OCI-LY3 (cell line): Measurements from ENCODE around the gene ARHGAP6.

ENCODE experiments used
- H2AFZ ChIP-seq: fragments of 200-600, 300-600 bp; shearing (Covaris generic); 2 replicates; pipeline ENCODE4 v1.6.0; 2014; ENCODE audit warnings: antibody characterized with exemption, low read depth, low read length
- H3K27ac ChIP-seq: fragments of 200-600, 300-600 bp; sonication (generic); 2 replicates; pipeline ENCODE4 v1.5.1; 2014; ENCODE audit warnings: mild to moderate bottlenecking, low read length, moderate library complexity, mixed read lengths
- H3K27me3 ChIP-seq: fragments of 200-600, 300-600 bp; sonication (generic); 2 replicates; pipeline ENCODE4 v1.6.1; 2014; ENCODE audit warnings: low read depth, low read length, mixed read lengths
- H3K36me3 ChIP-seq: fragments of 200-600, 300-600 bp; sonication (generic); replicated peaks from 2 replicates; pipeline ENCODE3; 2014; ENCODE audit warnings: low read depth, low read length, mixed read lengths
- H3K4me1 ChIP-seq: fragments of 300-600, 200-600 bp; sonication (generic); 2 replicates; pipeline ENCODE4 v1.6.1; 2014; ENCODE audit warnings: low read length, mixed read lengths
- H3K4me2 ChIP-seq: fragments of 200-600, 300-600 bp; sonication (generic); 2 replicates; pipeline ENCODE4 v1.6.1; 2014; ENCODE audit warnings: low read length, mixed read lengths
- H3K4me3 ChIP-seq: fragments of 300-600, 200-600 bp; sonication (generic); 2 replicates; pipeline ENCODE4 v1.5.1; 2014; ENCODE audit warnings: antibody characterized with exemption, mild to moderate bottlenecking, low read length, moderate library complexity
- H3K79me2 ChIP-seq: fragments of 300-600, 200-600 bp; shearing (Covaris generic); 2 replicates; pipeline ENCODE4 v1.6.1; 2014; ENCODE audit warnings: mild to moderate bottlenecking, low read length, mixed read lengths
- H3K9ac ChIP-seq: fragments of 300-600, 200-600 bp; shearing (Covaris generic); 2 replicates; pipeline ENCODE4 v1.6.0; 2014; ENCODE audit warnings: mild to moderate bottlenecking, low read length, moderate library complexity
- H3K9me3 ChIP-seq: fragments of 200-600, 300-600 bp; shearing (Covaris generic); 2 replicates; pipeline ENCODE4 v1.6.1; 2014; ENCODE audit warnings: low read length, mixed read lengths; ENCODE audit not compliant: insufficient read depth
- H4K20me1 ChIP-seq: fragments of 200-600, 300-600 bp; sonication (generic); 2 replicates; pipeline ENCODE4 v1.6.1; 2016; ENCODE audit warnings: low read length, mixed read lengths; ENCODE audit not compliant: insufficient read depth
- EZH2phosphoT487 ChIP-seq: fragments of 200-600 bp; shearing (Covaris generic); IDR thresholded peaks from 2 replicates; pipeline ENCODE4 v1.6.1; 2018; ENCODE audit warnings: antibody characterized with exemption, mixed run types, low read depth
- TF ChIP-seq, protein P1 (sequence below): fragments of 200-600, 300-600 bp; sonication (generic); IDR thresholded peaks from 2 replicates; pipeline ENCODE4 v1.5.1; 2014; ENCODE audit warnings: antibody characterized with exemption, low read length, low read depth

Gene ARHGAP6

DNA sequence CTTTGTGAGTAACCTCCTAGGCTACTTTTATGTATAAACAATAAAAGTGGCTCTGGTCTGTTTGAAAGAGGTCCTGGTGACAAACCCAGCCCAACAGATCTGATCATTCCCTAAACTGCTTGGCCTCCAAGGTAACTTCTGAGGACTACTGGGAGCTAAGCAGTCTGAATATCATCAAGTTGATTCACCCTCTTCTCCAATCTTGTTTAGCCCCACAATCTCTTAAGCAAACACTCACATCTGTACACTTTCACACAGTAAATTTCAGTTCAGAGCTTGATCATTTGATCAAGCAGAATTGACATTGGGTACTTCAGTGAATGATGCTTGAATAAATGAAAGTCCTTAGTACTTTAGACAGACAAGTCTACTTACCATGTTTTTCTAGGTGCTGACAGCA is 479.9 kb downstream of the ARHGAP6 start:
- H3K79me2 ChIP-seq = no peaks in the 10 kb centered on the region
- H3K27ac ChIP-seq = no peak overlapping the region
- no peaks in the 10 kb centered on the region for H4K20me1 ChIP-seq
- no peak overlapping the region for H2AFZ ChIP-seq
- TF ChIP-seq, protein P1, sequence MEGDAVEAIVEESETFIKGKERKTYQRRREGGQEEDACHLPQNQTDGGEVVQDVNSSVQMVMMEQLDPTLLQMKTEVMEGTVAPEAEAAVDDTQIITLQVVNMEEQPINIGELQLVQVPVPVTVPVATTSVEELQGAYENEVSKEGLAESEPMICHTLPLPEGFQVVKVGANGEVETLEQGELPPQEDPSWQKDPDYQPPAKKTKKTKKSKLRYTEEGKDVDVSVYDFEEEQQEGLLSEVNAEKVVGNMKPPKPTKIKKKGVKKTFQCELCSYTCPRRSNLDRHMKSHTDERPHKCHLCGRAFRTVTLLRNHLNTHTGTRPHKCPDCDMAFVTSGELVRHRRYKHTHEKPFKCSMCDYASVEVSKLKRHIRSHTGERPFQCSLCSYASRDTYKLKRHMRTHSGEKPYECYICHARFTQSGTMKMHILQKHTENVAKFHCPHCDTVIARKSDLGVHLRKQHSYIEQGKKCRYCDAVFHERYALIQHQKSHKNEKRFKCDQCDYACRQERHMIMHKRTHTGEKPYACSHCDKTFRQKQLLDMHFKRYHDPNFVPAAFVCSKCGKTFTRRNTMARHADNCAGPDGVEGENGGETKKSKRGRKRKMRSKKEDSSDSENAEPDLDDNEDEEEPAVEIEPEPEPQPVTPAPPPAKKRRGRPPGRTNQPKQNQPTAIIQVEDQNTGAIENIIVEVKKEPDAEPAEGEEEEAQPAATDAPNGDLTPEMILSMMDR = no peak
- TF ChIP-seq EZH2phosphoT487 = no peak
- no peaks in the 10 kb centered on the region for H3K9me3 ChIP-seq
- H3K27me3 ChIP-seq = no peaks in the 10 kb centered on the region
- H3K9ac ChIP-seq = no peak overlapping the region
- no peaks in the 10 kb centered on the region for H3K36me3 ChIP-seq
- no peaks in the 10 kb centered on the region for H3K4me1 ChIP-seq
- H3K4me3 ChIP-seq = no peak overlapping the region
- no peak overlapping the region for H3K4me2 ChIP-seq

DNA sequence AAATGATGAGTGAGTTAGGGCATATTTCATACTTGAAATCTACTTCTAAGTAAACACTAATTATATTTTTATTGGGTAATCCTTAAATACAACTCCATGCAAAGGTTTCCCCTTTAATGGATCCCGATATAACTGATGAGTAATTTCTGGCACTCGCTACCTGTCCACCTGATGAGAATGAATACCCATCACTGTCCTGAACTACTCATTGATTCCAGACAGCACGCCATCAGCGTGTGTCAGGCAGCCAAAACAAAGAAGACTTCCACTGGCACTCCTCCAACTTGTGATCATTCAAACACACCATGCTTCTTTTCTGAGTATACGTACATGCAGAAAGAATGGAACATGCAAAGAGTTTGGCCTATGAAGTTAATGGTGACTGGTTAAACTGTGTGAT is 485.1 kb downstream of the ARHGAP6 start:
- no peak overlapping the region for H3K4me2 ChIP-seq

DNA sequence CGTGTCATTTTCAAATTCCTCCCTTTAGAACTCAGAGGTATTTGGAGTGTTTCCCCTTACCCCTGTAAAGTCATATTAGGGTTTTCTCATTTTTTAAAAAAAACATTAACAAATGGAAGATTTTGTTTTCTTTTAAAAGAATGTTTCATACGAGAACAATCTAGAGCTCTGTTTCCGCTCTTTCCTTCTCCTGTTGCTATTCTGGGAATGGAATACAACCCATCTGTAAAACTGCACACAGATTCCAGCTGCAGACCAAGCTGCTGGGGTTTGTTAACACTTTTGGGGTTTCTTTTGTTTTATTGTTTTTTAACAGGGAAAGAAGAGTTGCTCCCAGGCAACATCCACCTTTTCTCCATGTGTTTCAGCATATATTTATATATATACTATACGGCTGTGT is 493.3 kb downstream of the ARHGAP6 start:
- Histone ChIP-seq H3K27ac (no peak overlapping the region), H4K20me1 (no peaks in the 10 kb centered on the region), H3K9me3 (no peaks in the 10 kb centered on the region), H3K27me3 (no peaks in the 10 kb centered on the region), H3K9ac (no peak overlapping the region), H3K4me2 (no peak overlapping the region), H3K79me2 (no peaks in the 10 kb centered on the region), H3K4me1 (no peaks in the 10 kb centered on the region), H3K36me3 (no peaks in the 10 kb centered on the region), H2AFZ (no peak overlapping the region), H3K4me3 (no peak overlapping the region)
- TF ChIP-seq, protein P1 = no peak
- TF ChIP-seq EZH2phosphoT487 = no peak

More for the DNA sequence above, 485.1 kb downstream of the ARHGAP6 start:
- H2AFZ ChIP-seq = no peak overlapping the region
- TF ChIP-seq, protein P1 = no peak
- no peak for TF ChIP-seq EZH2phosphoT487
- H4K20me1 ChIP-seq = no peaks in the 10 kb centered on the region
- H3K4me1 ChIP-seq = no peaks in the 10 kb centered on the region
- H3K36me3 ChIP-seq = no peaks in the 10 kb centered on the region
- no peaks in the 10 kb centered on the region for H3K27me3 ChIP-seq
- H3K79me2 ChIP-seq = no peaks in the 10 kb centered on the region
- no peak overlapping the region for H3K9ac ChIP-seq
- H3K27ac ChIP-seq = no peak overlapping the region
- no peaks in the 10 kb centered on the region for H3K9me3 ChIP-seq
- H3K4me3 ChIP-seq = no peak overlapping the region

DNA sequence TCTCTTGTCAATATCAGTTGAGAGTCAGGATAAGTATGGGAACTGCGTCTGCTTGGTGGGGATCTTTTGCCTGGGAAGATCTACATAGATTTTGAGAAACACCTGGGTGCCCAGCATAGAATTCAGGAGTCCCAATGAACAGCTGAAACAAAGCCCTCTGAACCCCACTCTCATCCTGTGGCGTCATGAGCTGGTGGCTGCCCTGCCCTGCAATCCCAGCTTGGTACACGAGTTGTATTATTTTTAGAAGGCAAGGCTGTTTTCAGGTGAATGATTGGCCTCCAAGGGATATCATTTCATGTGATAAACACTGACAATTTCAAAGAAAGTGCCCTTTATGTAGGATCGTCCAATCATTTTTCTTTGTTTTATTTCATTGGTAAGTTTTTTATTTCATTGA is 493.8 kb downstream of the ARHGAP6 start:
- Histone ChIP-seq H3K4me2 (no peak overlapping the region), H3K27ac (no peak overlapping the region), H3K27me3 (no peaks in the 10 kb centered on the region), H4K20me1 (no peaks in the 10 kb centered on the region), H3K36me3 (no peaks in the 10 kb centered on the region), H3K4me1 (no peaks in the 10 kb centered on the region), H3K9me3 (no peaks in the 10 kb centered on the region), H3K9ac (no peak overlapping the region), H2AFZ (no peak overlapping the region), H3K4me3 (no peak overlapping the region), H3K79me2 (no peaks in the 10 kb centered on the region)
- TF ChIP-seq, protein P1 = no peak
- no peak for TF ChIP-seq EZH2phosphoT487
